ENCODE data around the gene TRPM1.
"Not testable (repeated sequence)": the region's sequence is repeated elsewhere in the genome, so short reads cannot be mapped to it uniquely, and the experiment has no call there.

The TRPM1 gene

GRCh38 chr15:31088672-31089367 is 12.7 kb downstream of the TRPM1 start:
- Mint-ChIP-seq H3K36me3 (ENCODE audit: insufficient read depth) (no peaks in the 10 kb centered on the region), H3K27ac (ENCODE audit: low read depth) (no peak overlapping the region), H3K27me3 (peaks cover 32% of the 10 kb centered on the region), H3K4me3 (no peak overlapping the region), H3K9me3 (no peaks in the 10 kb centered on the region), H3K4me1 (no peaks in the 10 kb centered on the region)
- DNase-seq (ENCODE audit: low spot score in 2 of 2) (no peak), ATAC-seq (replicated peaks; ENCODE audit: extremely low read depth, poor library complexity, severe bottlenecking) (no peak)

GRCh38 chr15:31088041-31088440 is 13.5 kb downstream of the TRPM1 start:
- H3K36me3 Mint-ChIP-seq (ENCODE audit: insufficient read depth); H3K4me3 Mint-ChIP-seq; H3K4me1 Mint-ChIP-seq; ATAC-seq (replicated peaks; ENCODE audit: extremely low read depth, poor library complexity, severe bottlenecking); H3K9me3 Mint-ChIP-seq; H3K27ac Mint-ChIP-seq (ENCODE audit: low read depth); DNase-seq (ENCODE audit: low spot score in 2 of 2): not testable (repeated sequence)
- H3K27me3 Mint-ChIP-seq = peaks cover 34% of the 10 kb centered on the region

GRCh38 chr15:31086344-31086743 is 15.2 kb downstream of the TRPM1 start:
- ATAC-seq (replicated peaks; ENCODE audit: extremely low read depth, poor library complexity, severe bottlenecking) (no peak), DNase-seq (ENCODE audit: low spot score in 2 of 2) (no peak)
- no peak overlapping the region for H3K27ac Mint-ChIP-seq (ENCODE audit: low read depth)
- H3K36me3 Mint-ChIP-seq (ENCODE audit: insufficient read depth) = no peaks in the 10 kb centered on the region
- H3K9me3 Mint-ChIP-seq = no peaks in the 10 kb centered on the region
- peaks cover 34% of the 10 kb centered on the region for H3K27me3 Mint-ChIP-seq
- peaks cover 6% of the 10 kb centered on the region for H3K4me1 Mint-ChIP-seq
- no peak overlapping the region for H3K4me3 Mint-ChIP-seq

- peaks cover 7% of the 10 kb centered on the region for H3K4me1 Mint-ChIP-seq
- no peak overlapping the region for H3K4me3 Mint-ChIP-seq
- no peak overlapping the region for H3K27ac Mint-ChIP-seq (ENCODE audit: low read depth)
Observed at GRCh38 chr15:31085359-31085758, 16.2 kb downstream of the TRPM1 start.

GRCh38 chr15:31084176-31084575 is 17.3 kb downstream of the TRPM1 start:
- no peak overlapping the region for H3K27ac Mint-ChIP-seq (ENCODE audit: low read depth)
- H3K4me3 Mint-ChIP-seq = no peak overlapping the region
- H3K9me3 Mint-ChIP-seq = no peaks in the 10 kb centered on the region
- no peak for DNase-seq (ENCODE audit: low spot score in 2 of 2)
- peaks cover 12% of the 10 kb centered on the region for H3K4me1 Mint-ChIP-seq
- no peak for ATAC-seq (replicated peaks; ENCODE audit: extremely low read depth, poor library complexity, severe bottlenecking)
- H3K36me3 Mint-ChIP-seq (ENCODE audit: insufficient read depth) = no peaks in the 10 kb centered on the region
- peaks cover 42% of the 10 kb centered on the region for H3K27me3 Mint-ChIP-seq

More at GRCh38 chr15:31085359-31085758, 16.2 kb downstream of the TRPM1 start:
- DNase-seq (ENCODE audit: low spot score in 2 of 2) (no peak), ATAC-seq (replicated peaks; ENCODE audit: extremely low read depth, poor library complexity, severe bottlenecking) (no peak)
- Mint-ChIP-seq H3K36me3 (ENCODE audit: insufficient read depth) (no peaks in the 10 kb centered on the region), H3K9me3 (no peaks in the 10 kb centered on the region), H3K27me3 (peaks cover 30% of the 10 kb centered on the region)

- H3K36me3 Mint-ChIP-seq (ENCODE audit: insufficient read depth) = no peaks in the 10 kb centered on the region
- DNase-seq (ENCODE audit: low spot score in 2 of 2) = no peak
- no peak for ATAC-seq (replicated peaks; ENCODE audit: extremely low read depth, poor library complexity, severe bottlenecking)
- no peak overlapping the region for H3K4me3 Mint-ChIP-seq
- peaks cover 50% of the 10 kb centered on the region for H3K27me3 Mint-ChIP-seq
- no peak overlapping the region for H3K27ac Mint-ChIP-seq (ENCODE audit: low read depth)
- H3K4me1 Mint-ChIP-seq = peaks cover 12% of the 10 kb centered on the region
- no peaks in the 10 kb centered on the region for H3K9me3 Mint-ChIP-seq
Observed at GRCh38 chr15:31083370-31083780, 18.1 kb downstream of the TRPM1 start.

GRCh38 chr15:31082771-31083369 is 18.7 kb downstream of the TRPM1 start:
- peaks cover 52% of the 10 kb centered on the region for H3K27me3 Mint-ChIP-seq
- no peak for DNase-seq (ENCODE audit: low spot score in 2 of 2)

GRCh38 chr15:31081588-31082250 is 19.8 kb downstream of the TRPM1 start:
- no peak overlapping the region for H3K4me3 Mint-ChIP-seq
- no peaks in the 10 kb centered on the region for H3K9me3 Mint-ChIP-seq
- ATAC-seq (replicated peaks; ENCODE audit: extremely low read depth, poor library complexity, severe bottlenecking) (no peak), DNase-seq (ENCODE audit: low spot score in 2 of 2) (no peak)
- H3K36me3 Mint-ChIP-seq (ENCODE audit: insufficient read depth) = no peaks in the 10 kb centered on the region
- peaks cover 12% of the 10 kb centered on the region for H3K4me1 Mint-ChIP-seq
- peaks cover 59% of the 10 kb centered on the region for H3K27me3 Mint-ChIP-seq
- H3K27ac Mint-ChIP-seq (ENCODE audit: low read depth) = no peak overlapping the region

More at GRCh38 chr15:31082771-31083369, 18.7 kb downstream of the TRPM1 start:
- Mint-ChIP-seq H3K9me3 (no peaks in the 10 kb centered on the region), H3K4me3 (no peak overlapping the region), H3K36me3 (ENCODE audit: insufficient read depth) (no peaks in the 10 kb centered on the region), H3K4me1 (peaks cover 12% of the 10 kb centered on the region), H3K27ac (ENCODE audit: low read depth) (no peak overlapping the region)
- ATAC-seq (replicated peaks; ENCODE audit: extremely low read depth, poor library complexity, severe bottlenecking) = no peak

- ATAC-seq (replicated peaks; ENCODE audit: extremely low read depth, poor library complexity, severe bottlenecking) (no peak), DNase-seq (ENCODE audit: low spot score in 2 of 2) (no peak)
- no peaks in the 10 kb centered on the region for H3K9me3 Mint-ChIP-seq
- H3K27ac Mint-ChIP-seq (ENCODE audit: low read depth) = no peak overlapping the region
- peaks cover 60% of the 10 kb centered on the region for H3K27me3 Mint-ChIP-seq
- peaks cover 12% of the 10 kb centered on the region for H3K4me1 Mint-ChIP-seq
- H3K4me3 Mint-ChIP-seq = peak overlapping the region; percentile 27
- H3K36me3 Mint-ChIP-seq (ENCODE audit: insufficient read depth) = no peaks in the 10 kb centered on the region
Observed at GRCh38 chr15:31081056-31081455, 20.5 kb downstream of the TRPM1 start.

- Mint-ChIP-seq H3K36me3 (ENCODE audit: insufficient read depth) (no peaks in the 10 kb centered on the region), H3K27ac (ENCODE audit: low read depth) (no peak overlapping the region), H3K27me3 (peaks cover 57% of the 10 kb centered on the region), H3K4me3 (peak overlapping the region; percentile 27), H3K9me3 (no peaks in the 10 kb centered on the region), H3K4me1 (peaks cover 12% of the 10 kb centered on the region)
- ATAC-seq (replicated peaks; ENCODE audit: extremely low read depth, poor library complexity, severe bottlenecking) = peak; percentile 32
- peak in 1 of 2 donors; percentile 13 for DNase-seq (ENCODE audit: low spot score in 2 of 2)
Observed at GRCh38 chr15:31080591-31081014, 20.9 kb downstream of the TRPM1 start.

- no peaks in the 10 kb centered on the region for H3K9me3 Mint-ChIP-seq
- peaks cover 12% of the 10 kb centered on the region for H3K4me1 Mint-ChIP-seq
- H3K27ac Mint-ChIP-seq (ENCODE audit: low read depth) = no peak overlapping the region
- no peak for DNase-seq (ENCODE audit: low spot score in 2 of 2)
- H3K36me3 Mint-ChIP-seq (ENCODE audit: insufficient read depth) = no peaks in the 10 kb centered on the region
- H3K27me3 Mint-ChIP-seq = peaks cover 50% of the 10 kb centered on the region
- no peak for ATAC-seq (replicated peaks; ENCODE audit: extremely low read depth, poor library complexity, severe bottlenecking)
- H3K4me3 Mint-ChIP-seq = no peak overlapping the region
Observed at GRCh38 chr15:31079519-31079918, 22.0 kb downstream of the TRPM1 start.

GRCh38 chr15:31078471-31078870 is 23.1 kb downstream of the TRPM1 start:
- no peak for ATAC-seq (replicated peaks; ENCODE audit: extremely low read depth, poor library complexity, severe bottlenecking)
- H3K9me3 Mint-ChIP-seq = no peaks in the 10 kb centered on the region
- DNase-seq (ENCODE audit: low spot score in 2 of 2) = no peak
- H3K27me3 Mint-ChIP-seq = peaks cover 50% of the 10 kb centered on the region
- no peak overlapping the region for H3K27ac Mint-ChIP-seq (ENCODE audit: low read depth)
- H3K4me1 Mint-ChIP-seq = peaks cover 12% of the 10 kb centered on the region
- no peak overlapping the region for H3K4me3 Mint-ChIP-seq
- H3K36me3 Mint-ChIP-seq (ENCODE audit: insufficient read depth) = no peaks in the 10 kb centered on the region

GRCh38 chr15:31077941-31078340 is 23.6 kb downstream of the TRPM1 start:
- no peak overlapping the region for H3K27ac Mint-ChIP-seq (ENCODE audit: low read depth)

More at GRCh38 chr15:31077941-31078340, 23.6 kb downstream of the TRPM1 start:
- ATAC-seq (replicated peaks; ENCODE audit: extremely low read depth, poor library complexity, severe bottlenecking) (no peak), DNase-seq (ENCODE audit: low spot score in 2 of 2) (no peak)
- Mint-ChIP-seq H3K4me1 (peaks cover 12% of the 10 kb centered on the region), H3K4me3 (no peak overlapping the region), H3K27me3 (peaks cover 47% of the 10 kb centered on the region), H3K36me3 (ENCODE audit: insufficient read depth) (no peaks in the 10 kb centered on the region), H3K9me3 (no peaks in the 10 kb centered on the region)

Data from central memory CD8-positive, alpha-beta T cell (primary cell).